HL-60/S4 treated with phorbol 12-myristate 13-acetate at 8.2 ng/mL for 4 days and 3 days (cell line): ENCODE results near the gene ELL2.

ENCODE experiments used
- in situ Hi-C: fragments of 300-500 bp; cut with MboI; formaldehyde crosslinking; loops from 2 replicates; pipeline ENCODE4 v1.15.0; 2022; ENCODE audit warnings: low sequenced_read_pairs

Gene ELL2

GRCh38 chr5:95961617-95962474, at the start of gene ELL2:
ELL2 (minus strand) TSS chr5:95961851; CDS start chr5:95961721, 130 bp downstream.
- in situ Hi-C loops = no loop called here

GRCh38 chr5:96008987-96009647, 47.5 kb upstream of the ELL2 start:
- in situ Hi-C loops = no loop called here

- in situ Hi-C loops = no loop called here
Measured at GRCh38 chr5:96008487-96008886, 46.8 kb upstream of the ELL2 start.

- in situ Hi-C loops = no loop called here
Measured at GRCh38 chr5:96007051-96007450, 45.4 kb upstream of the ELL2 start.

GRCh38 chr5:96006291-96006690, 44.6 kb upstream of the ELL2 start:
- in situ Hi-C loops = no loop called here

GRCh38 chr5:96004754-96005153, 43.1 kb upstream of the ELL2 start:
- in situ Hi-C loops = no loop called here

GRCh38 chr5:96004087-96004486, 42.4 kb upstream of the ELL2 start:
- in situ Hi-C loops = no loop called here

GRCh38 chr5:96001262-96001661, 39.6 kb upstream of the ELL2 start:
- in situ Hi-C loops = no loop called here

- in situ Hi-C loops = no loop called here
Measured at GRCh38 chr5:96000308-96000707, 38.7 kb upstream of the ELL2 start.

GRCh38 chr5:95996904-95997723, 35.5 kb upstream of the ELL2 start:
- in situ Hi-C loops = no loop called here

- in situ Hi-C loops = no loop called here
Measured at GRCh38 chr5:95995962-95996489, 34.4 kb upstream of the ELL2 start.

GRCh38 chr5:95993776-95994175, 32.1 kb upstream of the ELL2 start:
- in situ Hi-C loops = no loop called here

- in situ Hi-C loops = no loop called here
Measured at GRCh38 chr5:95993266-95993665, 31.6 kb upstream of the ELL2 start.

GRCh38 chr5:95989283-95990048, 27.8 kb upstream of the ELL2 start:
- in situ Hi-C loops = no loop called here

GRCh38 chr5:95988877-95989276, 27.2 kb upstream of the ELL2 start:
- in situ Hi-C loops = no loop called here

- in situ Hi-C loops = no loop called here
Measured at GRCh38 chr5:95988094-95988493, 26.4 kb upstream of the ELL2 start.

GRCh38 chr5:95986937-95987520, 25.4 kb upstream of the ELL2 start:
- in situ Hi-C loops = no loop called here

GRCh38 chr5:95986001-95986400, 24.4 kb upstream of the ELL2 start:
- in situ Hi-C loops = no loop called here

GRCh38 chr5:95985249-95985648, 23.6 kb upstream of the ELL2 start:
- in situ Hi-C loops = no loop called here

- in situ Hi-C loops = no loop called here
Measured at GRCh38 chr5:95984287-95984938, 22.8 kb upstream of the ELL2 start.
